ENCODE data around the gene MCUB. TPM values are rescaled to one million over a fixed set of nuclear protein-coding genes. Genes with fewer than 3 reads are reported as not detected.
A peak's percentile ranks its signal among the peaks of the same experiment; 100 is the strongest.

MCUB gene
- total and polyA plus RNA-seq, 9 of the 15 experiments (the other 6 are each of a cell fraction or from before 2014, with no cell fraction given): 1.4 to 21.5 (median 5.4) TPM

GRCh38 chr4:109576462-109576861 lies 16.4 kb downstream of the MCUB start (continued):
- TF ChIP-seq ZBTB26 (CRISPR knock-in tag; IDR thresholded peaks at IDR 0.05) (no peak), FOSL1 (tag; conservative IDR thresholded peaks at IDR 0.05) (peak; percentile 76), ARID1B (IDR thresholded peaks at IDR 0.05) (peak; percentile 72), EP300 (IDR thresholded peaks at IDR 0.05; ENCODE audit: low read length) (peak; percentile 35; the same call in 1 of the 2 replicates), E2F8 (IDR thresholded peaks at IDR 0.05; ENCODE audit: low read depth, partially characterized antibody) (no peak), ZBTB5 (IDR thresholded peaks at IDR 0.05) (no peak), OTX1 (CRISPR knock-in tag; IDR thresholded peaks at IDR 0.05) (no peak), ZNF76 (CRISPR knock-in tag; IDR thresholded peaks at IDR 0.05; ENCODE audit: borderline replicate concordance) (no peak), CBX5 (IDR thresholded peaks at IDR 0.05; ENCODE audit: borderline replicate concordance, low read depth) (no peak), ZSCAN32 (CRISPR knock-in tag; IDR thresholded peaks at IDR 0.05) (no peak), ELK1 (CRISPR knock-in tag; IDR thresholded peaks at IDR 0.05) (no peak), NCOR1 (IDR thresholded peaks at IDR 0.05) (0 out of 2 replicates have a peak, but pooled peaks have one; percentile 42), SIN3B (IDR thresholded peaks at IDR 0.05; ENCODE audit: low read depth) (no peak), ZNF316 (IDR thresholded peaks at IDR 0.05) (no peak), TAF7 (tag; IDR thresholded peaks at IDR 0.05) (no peak), GTF2B (IDR thresholded peaks at IDR 0.05; ENCODE audit: extremely low read depth, insufficient read length) (no peak), RCOR1 (IDR thresholded peaks at IDR 0.05; ENCODE audit: borderline replicate concordance in 1 of 2, low read depth in 2 of 2, low read length in 2 of 2) (peak in 1 of 2 experiments; percentile 56; a peak in 1 of 4 replicates), MEIS2 (IDR thresholded peaks at IDR 0.05; ENCODE audit: partially characterized antibody) (peak; percentile 27), EP400 (IDR thresholded peaks at IDR 0.05) (no peak), CBFA2T3 (IDR thresholded peaks at IDR 0.05) (peak; percentile 56)
